ENCODE results near the gene SCAF8.
"Not testable (repeated sequence)": the region's sequence is repeated elsewhere in the genome, so short reads cannot be mapped to it uniquely, and the experiment has no call there.

Gene SCAF8

GRCh38 chr6:154783229-154783628 lies 50.0 kb downstream of the SCAF8 start:
- DNase-seq, result no peak

DNA sequence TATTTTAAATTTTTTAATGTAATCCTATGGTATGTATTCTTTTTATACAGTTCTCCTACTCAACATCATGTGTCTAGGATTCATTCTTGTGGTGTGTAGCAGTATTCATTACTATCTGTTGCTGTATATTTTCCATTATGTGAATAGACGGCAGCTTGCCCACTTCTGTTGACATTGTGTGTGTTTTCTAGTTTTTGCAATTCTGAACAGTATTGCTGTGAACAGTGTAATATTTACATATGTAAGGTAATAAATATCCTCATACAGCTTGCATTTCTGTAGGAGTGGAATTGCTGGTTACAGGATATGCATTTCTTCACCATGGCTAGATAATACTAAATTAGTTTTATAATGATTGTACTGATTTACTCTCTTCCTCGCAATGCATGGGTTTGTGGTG lies 51.9 kb downstream of the SCAF8 start:
- DNase-seq, result no peak

DNA sequence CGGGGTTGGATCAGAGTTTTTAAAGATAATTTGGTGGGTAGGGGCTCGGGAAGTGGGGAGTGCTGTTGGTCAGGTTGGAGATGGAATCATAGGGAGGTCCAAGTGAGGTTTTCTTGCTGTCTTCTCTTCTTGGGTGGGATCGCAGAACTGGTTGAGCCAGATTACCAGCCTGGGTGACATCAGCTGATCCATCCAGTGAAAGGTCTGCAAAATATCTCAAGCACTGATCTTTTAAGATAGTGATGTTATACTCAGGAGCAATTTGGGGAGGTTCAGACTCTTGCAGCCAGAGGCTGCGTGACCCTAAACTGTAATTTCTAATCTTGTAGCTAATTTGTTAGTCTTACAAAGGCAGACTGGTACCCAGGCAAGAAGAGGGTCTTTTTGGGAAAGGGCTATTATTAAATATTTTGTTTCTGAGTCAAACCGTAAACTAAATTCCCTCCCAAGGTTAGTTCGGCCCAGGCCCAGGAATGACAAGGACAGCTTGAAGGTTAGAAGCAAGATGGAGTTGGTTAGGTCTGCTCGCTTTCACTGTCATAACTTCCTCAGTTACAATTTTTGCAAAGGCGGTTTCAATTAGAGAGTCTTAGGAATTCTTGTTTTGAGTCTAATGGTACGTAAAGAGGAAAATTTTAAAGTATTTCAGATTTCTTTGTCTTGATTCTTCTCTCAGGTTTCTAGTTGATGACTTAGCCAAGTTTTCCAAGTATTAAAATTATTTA lies 53.1 kb downstream of the SCAF8 start:
- DNase-seq, result no peak

DNA sequence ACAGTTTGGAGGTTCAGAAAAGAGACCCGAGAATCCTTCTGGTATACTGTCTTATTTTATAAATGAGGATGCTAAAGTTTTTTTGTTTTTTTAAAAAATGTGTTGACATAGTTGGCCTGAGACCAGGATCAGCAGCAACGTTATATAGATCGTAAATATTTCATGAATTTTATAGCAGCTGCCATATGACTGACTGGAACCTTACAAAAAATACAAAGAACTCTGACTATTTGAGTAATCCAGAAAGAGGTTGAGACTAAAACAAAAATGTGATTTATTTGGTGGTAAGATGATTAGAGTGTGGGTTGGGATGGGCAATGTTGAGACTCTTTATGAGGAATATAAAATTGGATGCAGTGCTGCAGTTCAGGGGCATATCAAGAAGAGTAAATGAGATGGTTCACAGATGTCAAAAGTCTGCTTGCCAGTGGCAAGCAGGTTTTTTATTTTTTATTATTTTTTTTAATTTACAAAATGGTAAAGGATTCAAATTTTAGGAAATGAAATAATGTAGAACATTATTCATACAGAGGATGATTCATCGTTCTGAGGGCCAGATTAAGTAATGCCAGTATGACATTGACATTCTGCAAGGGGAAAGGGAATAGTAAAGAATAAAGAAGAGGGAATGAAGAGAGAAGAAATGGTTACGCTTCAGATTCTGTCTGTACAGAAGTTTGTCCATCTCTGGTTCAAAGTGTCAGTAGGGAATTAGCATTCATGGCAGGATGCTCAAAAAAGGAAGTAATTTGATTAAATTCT lies 58.5 kb downstream of the SCAF8 start:
- DNase-seq, result no peak

DNA sequence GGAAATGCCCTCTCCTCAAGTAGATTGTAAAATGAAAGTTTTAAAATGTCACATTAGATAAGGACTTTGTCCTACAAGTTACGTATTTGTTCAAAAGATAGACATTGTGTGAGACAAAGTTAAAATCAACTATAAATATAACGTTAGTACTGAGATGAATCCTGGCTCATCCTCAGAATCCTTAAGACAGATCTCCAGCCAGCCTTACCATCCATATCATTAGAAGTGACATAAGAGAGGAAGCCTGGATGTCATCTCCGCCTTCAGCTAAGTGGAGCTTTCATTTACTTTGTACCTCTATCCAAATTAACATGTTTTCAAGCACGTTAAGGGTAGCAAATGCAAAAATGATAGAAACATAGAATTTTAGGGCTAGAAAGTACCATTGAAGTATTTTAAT lies 59.1 kb downstream of the SCAF8 start:
- no peak for DNase-seq

GRCh38 chr6:154792761-154793160 lies 59.5 kb downstream of the SCAF8 start:
- no peak for DNase-seq

DNA sequence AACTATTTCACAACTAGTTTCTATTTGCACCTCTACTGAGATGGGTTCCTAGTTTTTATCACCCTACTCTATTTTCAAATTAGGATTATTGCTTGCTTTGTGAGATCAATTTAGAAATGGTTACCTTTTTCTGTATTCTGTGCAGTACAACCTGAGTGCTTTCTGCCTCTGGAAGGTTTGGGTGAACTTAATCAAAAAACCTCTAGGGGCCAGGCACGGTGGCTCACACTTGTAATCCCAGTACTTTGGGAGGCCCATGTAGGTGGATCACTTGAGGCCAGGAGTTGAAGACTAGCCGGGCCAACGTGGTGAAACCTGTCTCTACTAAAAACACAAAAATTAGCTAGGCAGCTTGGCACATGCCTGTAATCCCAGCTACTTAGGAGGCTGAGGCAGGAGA lies 63.3 kb downstream of the SCAF8 start:
- DNase-seq, result no peak

- no peak for DNase-seq
Measured at GRCh38 chr6:154797857-154798256, 64.6 kb downstream of the SCAF8 start.

- DNase-seq, result no peak
Measured at GRCh38 chr6:154800338-154800737, 67.1 kb downstream of the SCAF8 start.

DNA sequence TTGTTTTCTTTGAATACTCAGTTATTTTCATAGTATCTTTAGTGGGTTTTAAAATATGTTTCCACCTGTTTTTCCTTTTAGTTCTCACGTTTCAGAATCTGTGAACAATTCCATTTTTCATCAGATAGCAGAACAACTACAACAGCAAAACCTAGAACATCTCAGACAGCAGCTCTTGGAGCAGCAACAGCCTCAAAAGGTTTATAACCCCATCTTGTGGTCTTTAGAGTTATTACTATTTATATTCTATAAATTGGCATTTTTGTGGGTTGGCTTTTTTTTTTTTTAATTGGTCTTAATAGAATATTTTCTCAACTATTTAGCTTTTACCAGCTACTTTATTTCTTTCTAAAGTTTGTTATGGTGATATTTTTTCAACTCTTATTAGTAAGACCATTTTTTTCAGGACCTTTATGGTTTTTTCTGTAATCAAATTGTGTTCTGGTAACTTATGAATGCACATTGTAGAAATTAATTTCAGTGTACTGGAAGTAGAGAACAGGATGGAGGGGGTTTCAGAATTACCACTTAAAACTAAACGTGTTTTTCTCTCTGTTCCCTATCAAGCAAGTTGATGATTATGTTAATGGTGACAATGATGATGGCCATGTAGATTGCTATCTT lies 72.2 kb downstream of the SCAF8 start:
- DNase-seq, result peak; percentile 78

DNA sequence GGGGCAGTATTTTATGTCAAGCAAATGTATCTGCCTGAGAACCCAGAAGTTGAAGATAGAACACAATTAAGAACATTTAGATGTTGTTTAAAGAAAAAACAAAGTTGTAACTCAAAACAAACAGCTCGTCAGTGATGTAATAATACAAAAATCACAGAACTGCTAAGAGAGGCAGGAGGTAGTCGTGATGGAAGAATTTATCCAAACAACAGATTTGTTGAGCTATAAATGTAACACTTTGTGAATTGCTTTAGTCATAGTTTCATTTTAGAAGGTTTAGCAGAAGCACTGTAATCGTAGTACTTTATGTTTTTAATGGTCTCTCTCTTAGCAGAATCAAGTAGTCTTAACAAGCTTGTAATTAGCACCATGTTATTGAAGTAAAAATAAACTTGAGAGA lies 73.6 kb downstream of the SCAF8 start:
- no peak for DNase-seq

GRCh38 chr6:154811663-154812062 lies 78.4 kb downstream of the SCAF8 start:
- DNase-seq, result not testable (repeated sequence)

- no peak for DNase-seq
Measured at GRCh38 chr6:154814063-154814462, 80.8 kb downstream of the SCAF8 start.

- DNase-seq, result no peak
Measured at GRCh38 chr6:154815938-154816820, 83.0 kb downstream of the SCAF8 start.

GRCh38 chr6:154821099-154821498 lies 87.9 kb downstream of the SCAF8 start:
- no peak for DNase-seq

GRCh38 chr6:154821638-154822037 lies 88.4 kb downstream of the SCAF8 start:
- DNase-seq, result no peak

GRCh38 chr6:154822947-154823558 lies 89.8 kb downstream of the SCAF8 start:
- no peak for DNase-seq

DNA sequence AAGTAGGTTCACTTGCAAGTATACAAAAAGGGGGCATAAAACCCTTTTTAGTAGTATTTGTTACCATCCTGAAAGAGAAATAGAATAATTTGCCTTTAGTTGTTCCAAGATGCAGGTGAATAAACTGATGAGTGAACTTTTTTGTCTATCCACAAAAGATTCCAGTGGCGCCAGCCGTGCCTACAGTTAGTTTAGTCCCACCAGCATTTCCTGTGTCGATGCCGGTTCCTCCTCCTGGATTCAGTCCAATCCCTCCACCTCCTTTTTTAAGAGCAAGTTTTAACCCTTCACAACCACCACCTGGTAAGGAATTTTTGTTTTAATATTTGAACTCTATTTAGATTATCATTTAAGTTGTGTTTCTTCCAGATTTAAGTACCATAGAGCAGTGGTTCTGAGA lies 90.9 kb downstream of the SCAF8 start:
- DNase-seq, result no peak

GRCh38 chr6:154829970-154830369 lies 96.8 kb downstream of the SCAF8 start:
- DNase-seq, result no peak

DNA sequence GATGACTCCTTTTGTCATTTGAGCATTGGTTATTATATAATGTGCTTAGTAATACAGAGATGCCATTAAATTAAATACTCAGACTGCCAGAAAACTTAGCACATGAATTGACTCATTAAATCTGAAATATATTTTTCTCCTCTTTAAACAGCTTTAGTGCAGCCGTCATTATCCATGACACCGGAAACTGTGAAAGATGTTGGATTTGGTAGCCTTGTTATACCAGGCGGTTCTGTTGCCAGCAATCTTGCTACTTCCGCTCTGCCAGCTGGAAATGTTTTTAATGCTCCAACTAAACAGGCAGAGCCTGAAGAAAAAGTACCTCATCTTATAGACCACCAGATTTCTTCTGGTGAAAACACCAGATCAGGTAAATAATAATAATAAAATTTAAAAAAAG lies 97.6 kb downstream of the SCAF8 start:
- DNase-seq, result no peak

GRCh38 chr6:154835307-154835706 lies 102.1 kb downstream of the SCAF8 start:
- DNase-seq, result no peak

DNA sequence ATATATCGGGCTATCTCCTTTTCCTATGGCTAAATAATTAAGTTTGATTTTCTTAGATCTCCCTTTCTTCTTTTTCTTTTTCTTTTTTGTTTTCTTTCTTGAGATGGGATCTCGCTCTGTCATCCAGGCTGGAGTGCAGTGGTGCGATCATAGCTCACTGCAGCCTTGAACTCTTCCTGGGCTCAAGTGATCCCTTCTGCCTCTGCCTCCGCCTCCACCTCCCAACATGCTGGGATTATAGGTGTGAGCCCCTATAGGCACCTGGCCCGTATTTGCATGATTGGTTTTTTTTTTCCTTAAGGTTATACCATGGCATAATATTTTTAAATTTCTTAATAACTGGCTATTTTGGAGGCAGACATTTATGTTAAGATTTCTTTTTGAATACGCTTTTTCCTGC lies 106.3 kb downstream of the SCAF8 start:
- no peak for DNase-seq

GRCh38 chr6:154840363-154840762 lies 107.1 kb downstream of the SCAF8 start:
- no peak for DNase-seq
